GM18505 (cell line): ENCODE data around the gene IBTK.
"Not testable (repeated sequence)": the region's sequence is repeated elsewhere in the genome, so short reads cannot be mapped to it uniquely, and the experiment has no call there.

Source experiments
- ATAC-seq: cut with Tn5 transposase; IDR thresholded peaks from one replicate; pipeline ENCODE4 v1.9.1; 2021; ENCODE audit not compliant: unreplicated experiment
- POLR2A ChIP-seq: IDR thresholded peaks from 4 replicates; pipeline ENCODE4 v1.6.1; 2011; ENCODE audit warnings: borderline replicate concordance; ENCODE audit not compliant: insufficient read depth, insufficient read length; ENCODE audit errors: extremely low read depth

Gene IBTK, protein sequence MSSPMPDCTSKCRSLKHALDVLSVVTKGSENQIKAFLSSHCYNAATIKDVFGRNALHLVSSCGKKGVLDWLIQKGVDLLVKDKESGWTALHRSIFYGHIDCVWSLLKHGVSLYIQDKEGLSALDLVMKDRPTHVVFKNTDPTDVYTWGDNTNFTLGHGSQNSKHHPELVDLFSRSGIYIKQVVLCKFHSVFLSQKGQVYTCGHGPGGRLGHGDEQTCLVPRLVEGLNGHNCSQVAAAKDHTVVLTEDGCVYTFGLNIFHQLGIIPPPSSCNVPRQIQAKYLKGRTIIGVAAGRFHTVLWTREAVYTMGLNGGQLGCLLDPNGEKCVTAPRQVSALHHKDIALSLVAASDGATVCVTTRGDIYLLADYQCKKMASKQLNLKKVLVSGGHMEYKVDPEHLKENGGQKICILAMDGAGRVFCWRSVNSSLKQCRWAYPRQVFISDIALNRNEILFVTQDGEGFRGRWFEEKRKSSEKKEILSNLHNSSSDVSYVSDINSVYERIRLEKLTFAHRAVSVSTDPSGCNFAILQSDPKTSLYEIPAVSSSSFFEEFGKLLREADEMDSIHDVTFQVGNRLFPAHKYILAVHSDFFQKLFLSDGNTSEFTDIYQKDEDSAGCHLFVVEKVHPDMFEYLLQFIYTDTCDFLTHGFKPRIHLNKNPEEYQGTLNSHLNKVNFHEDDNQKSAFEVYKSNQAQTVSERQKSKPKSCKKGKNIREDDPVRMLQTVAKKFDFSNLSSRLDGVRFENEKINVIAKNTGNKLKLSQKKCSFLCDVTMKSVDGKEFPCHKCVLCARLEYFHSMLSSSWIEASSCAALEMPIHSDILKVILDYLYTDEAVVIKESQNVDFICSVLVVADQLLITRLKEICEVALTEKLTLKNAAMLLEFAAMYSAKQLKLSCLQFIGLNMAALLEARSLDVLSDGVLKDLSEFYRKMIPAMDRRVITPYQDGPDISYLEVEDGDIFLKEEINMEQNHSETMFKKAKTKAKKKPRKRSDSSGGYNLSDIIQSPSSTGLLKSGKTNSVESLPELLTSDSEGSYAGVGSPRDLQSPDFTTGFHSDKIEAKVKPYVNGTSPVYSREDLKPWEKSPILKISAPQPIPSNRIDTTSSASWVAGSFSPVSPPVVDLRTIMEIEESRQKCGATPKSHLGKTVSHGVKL (N-terminal part only)

DNA sequence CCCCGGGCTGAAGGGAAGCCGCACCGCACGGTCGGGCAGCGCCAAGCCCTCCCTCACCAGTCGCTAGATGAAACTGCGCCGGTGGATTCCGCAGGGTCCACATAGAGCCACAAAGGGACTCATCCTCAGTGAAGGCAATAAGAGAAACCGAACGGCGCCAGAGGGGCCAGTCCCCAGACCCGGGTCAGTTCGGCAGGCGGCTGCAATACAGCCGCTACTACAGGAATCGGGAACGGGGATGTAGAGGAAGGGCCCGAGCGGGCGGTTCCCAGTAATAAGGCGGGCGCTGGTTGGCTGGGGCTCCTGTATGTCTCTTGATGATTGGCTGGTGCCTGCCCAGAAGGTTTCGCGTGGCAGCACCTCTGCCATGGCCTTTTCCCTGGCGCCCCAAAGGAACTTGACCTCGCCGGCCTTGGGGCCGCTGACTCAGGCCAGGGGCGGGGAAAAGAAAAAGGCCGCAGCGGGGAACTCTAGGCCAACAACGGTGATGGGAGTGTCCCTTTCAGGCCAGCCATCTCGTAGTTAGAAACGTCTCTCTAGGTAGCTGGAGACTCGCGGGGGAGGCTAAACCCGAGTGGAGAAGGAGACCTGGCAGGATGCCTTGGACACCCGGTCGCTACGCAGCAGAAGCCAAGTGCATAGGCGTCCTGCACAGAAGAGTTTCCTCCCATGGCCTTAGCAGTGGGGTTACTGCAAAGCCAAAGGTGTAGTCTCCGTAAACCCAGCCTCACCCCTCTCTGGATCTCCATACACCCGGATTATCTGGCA lies at the start of gene IBTK:
IBTK (minus strand) TSS at position 240 of the 768 bp plus-strand sequence. CDS start 7,258 bp downstream, outside the sequence.
- ATAC-seq: peak; percentile 89

DNA sequence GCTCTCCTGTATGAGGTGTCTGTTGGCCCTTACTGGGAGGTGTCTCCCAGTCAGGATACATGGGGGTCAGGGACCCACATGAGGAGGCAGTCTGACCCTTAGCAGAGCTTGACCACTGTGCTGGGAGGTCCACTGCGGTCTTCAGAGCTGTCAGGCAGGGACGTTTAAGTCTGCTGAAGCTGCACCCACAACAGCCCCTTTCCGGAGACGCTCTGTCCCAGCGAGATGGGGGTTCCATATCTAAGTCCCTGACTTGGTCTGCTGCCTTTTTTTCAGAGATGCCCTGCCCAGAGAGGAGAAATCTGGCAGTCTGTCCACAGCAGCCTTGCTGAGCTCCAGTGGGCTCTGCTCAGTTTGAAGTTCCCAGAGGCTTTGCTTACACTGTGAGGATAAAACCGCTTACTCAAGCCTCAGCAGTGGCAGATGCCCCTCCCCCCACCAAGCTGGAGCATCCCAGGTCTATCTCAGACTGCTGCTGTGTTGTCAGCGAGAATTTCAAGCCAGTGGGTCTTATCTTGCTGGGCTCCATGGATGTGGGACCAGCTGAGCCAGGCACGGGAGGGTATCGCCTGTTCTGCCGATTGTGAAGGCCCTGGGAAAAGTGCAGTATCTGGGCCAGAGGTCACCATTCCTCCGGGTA lies 36.3 kb upstream of the IBTK start:
- no peak for TF ChIP-seq POLR2A
- ATAC-seq: no peak

More for the DNA sequence above, at the start of gene IBTK:
- TF ChIP-seq POLR2A: peak; percentile 81

DNA sequence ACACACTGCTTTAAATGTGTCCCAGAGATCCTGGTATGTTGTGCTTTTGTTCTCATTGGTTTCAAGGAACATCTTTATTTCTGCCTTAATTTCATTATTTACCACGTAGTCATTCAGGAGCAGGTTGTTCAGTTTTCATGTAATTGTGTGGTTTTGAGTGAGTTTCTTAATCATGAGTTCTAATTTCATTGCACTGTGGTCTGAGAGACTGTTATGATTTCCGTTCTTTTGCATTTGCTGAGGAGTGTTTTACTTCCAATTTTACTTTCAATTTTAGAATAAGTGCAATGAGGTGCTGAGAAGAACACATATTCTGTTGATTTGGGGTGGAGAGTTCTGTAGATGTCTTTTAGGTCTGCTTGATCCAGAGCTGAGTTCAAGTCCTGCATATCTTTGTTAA lies 34.0 kb upstream of the IBTK start:
- ATAC-seq: not testable (repeated sequence)

DNA sequence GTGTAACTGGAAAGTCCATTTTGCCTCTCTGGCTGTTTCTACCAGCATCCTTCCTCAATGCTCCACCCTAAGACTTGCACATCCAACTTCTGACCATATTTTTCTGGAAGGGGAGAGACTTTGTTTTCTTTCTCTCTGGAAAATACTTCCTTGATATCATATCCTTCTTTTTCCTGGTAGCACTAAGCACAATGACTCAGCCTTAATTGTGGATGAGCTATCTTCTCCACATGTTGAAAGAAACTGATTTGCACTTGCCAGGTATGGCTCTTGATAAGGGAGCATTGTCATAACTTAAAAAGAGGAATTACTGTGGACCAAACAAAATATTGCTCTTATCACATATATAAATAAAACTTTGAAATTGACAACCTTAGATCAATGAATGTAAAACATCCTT lies 30.1 kb upstream of the IBTK start:
- TF ChIP-seq POLR2A: no peak
- ATAC-seq: no peak

DNA sequence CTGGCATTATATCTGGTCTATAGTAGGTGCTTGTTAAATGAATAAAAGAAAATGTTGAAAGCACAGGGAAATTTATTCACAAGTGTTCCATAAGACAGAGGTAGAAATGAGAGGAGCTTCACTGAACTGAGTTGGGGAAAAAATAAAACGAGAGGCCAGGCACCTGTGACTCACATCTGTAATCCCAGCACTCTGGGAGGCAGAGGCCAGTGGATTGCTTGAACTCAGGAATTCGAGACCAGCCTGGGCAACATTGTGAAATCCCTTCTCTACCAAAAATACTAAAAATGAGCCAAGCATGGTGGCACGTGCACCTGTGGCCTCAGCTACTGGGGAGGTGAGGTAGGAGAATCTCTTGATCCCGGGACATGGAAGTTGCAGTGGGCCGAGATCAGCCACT lies 28.1 kb upstream of the IBTK start:
- TF ChIP-seq POLR2A: no peak

DNA sequence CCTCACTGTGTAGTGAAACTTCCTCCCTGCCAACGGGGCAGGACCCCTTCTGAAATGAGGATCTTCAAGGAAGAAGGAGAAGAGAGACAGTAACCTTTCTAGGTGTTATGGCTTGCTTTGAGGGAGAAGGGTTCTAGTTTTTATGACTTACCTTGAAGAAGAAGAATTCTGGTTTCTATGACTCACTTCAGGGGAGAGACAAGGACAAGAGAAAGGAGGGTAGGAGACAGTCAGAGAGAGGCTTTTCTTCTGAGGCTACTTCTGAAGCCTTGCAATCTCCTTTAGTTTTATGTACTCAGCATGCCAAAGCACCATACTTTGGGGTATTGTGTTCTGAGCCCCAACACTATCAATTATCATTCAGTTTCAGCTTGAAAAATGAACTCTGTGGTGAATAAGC lies 25.8 kb upstream of the IBTK start:
- TF ChIP-seq POLR2A: no peak
- no peak for ATAC-seq

More for the DNA sequence above, 28.1 kb upstream of the IBTK start:
- no peak for ATAC-seq

DNA sequence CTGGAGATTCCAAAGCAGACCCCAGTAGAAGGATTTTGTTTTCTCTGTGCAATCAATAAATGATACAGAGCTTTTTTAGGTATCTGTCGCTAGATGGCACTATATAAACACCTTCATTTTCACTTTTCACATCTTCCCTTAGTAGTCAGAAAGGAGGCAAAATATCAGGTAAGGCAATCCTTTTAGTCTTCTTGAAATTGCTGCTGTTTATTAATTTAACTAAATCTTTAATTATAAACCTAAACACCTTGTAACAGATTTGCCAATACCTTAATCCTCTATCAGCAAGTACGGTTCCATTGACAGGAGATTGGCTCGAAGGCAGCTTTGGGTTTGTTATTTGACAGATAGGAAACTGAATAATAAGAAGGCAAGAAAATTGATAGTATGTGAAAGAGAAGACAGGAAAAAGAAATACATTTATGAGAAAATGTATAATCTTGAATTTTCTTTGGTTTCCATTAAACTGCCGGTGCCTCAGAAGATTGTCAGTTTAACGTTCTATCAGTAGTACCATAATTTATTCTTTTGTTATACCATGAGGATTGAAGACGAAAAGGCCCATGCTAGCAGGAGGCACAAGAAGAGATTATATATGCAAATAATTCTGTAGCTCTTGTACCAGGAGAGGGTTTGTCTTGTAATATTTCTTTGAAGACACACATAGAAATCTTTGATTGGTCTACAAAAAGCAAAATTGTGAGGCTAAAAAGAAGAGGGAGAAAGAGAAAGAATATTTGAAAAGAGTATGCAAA lies 23.5 kb upstream of the IBTK start:
- TF ChIP-seq POLR2A: no peak
- ATAC-seq: no peak

DNA sequence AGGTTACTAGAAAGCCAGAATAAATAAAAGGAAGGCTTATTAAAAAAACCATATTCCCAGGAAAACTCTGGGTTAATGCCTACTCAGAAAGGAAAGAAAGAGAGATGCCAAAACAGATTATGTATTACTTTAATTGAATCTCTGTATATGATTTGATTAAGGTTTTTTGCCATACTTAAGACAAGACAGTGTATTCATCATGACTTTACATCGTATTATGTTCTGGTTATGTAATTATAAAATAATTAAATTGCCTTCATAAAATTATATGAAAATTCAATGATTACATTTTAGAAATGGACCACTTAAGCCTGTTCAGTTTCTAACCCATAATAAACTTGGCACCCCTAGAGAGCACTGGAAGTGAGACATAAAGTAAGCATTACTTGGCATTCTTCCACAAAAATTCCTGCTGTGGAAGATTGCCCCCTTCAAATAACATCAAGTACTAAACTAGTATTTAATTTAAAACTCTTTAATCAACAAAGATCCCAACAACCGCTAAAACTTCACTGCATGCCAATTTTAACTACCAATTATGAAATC lies 20.8 kb upstream of the IBTK start:
- ATAC-seq: no peak
- TF ChIP-seq POLR2A: no peak

DNA sequence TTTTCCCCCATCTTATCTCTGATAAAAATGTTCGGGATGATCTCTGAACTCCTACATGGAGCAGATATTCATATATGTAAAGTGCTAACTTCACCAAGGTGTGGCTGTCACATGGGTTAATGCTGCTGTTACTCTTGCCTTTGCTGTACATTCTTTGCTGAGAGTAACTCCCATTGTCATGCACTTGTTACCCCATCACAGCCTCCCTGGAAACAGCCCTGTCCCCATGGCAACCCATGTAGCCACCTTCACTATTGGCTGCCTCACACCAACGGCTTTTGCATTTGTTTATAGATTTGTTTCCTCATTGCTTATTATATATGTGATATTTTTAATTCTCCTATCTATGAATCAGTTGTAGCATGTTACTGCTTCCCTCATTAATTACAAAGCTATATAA lies 17.3 kb upstream of the IBTK start:
- TF ChIP-seq POLR2A: no peak
- no peak for ATAC-seq

DNA sequence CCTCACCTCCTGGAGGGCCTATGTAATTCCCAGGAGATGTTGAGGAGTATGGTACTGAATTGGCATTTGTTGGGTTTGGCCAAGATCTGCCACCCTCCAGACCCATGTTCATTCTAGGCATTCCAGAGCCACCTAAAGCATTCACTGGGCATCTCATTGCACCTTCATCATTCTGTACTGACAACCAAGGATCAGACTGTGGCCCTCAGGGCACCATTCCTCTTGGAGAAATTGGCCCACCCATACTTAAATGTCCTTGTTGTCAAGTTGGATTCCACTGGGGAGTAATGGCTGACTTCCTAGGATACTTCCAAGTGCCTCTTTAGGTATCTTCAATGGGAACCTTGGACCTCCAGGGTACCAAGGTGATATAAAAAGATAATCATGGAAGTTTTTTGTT lies 16.8 kb upstream of the IBTK start:
- no peak for TF ChIP-seq POLR2A

DNA sequence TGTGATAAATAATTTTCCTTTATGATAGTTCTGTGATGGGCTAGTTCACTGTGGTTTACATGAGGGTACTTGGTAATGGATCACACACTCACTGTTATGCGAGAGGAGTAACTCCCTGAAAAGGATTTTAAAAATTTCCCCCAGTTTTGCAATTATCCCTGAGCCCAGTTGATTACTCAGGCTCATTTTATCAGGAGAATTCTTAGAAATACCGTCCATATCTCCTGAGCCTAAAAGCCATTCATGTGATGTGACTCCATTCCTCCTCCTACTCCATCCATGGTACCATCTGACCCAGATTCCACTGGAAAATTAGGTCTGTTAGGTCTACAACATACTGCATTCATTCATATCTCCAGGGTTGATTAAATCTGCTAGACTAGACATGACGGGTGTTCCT lies 16.4 kb upstream of the IBTK start:
- ATAC-seq: no peak
- no peak for TF ChIP-seq POLR2A

More for the DNA sequence above, 16.8 kb upstream of the IBTK start:
- no peak for ATAC-seq
